GM21619 (cell line): ENCODE data around the gene BYSL.

Experiments used
- ATAC-seq: cut with Tn5 transposase; IDR thresholded peaks from one replicate; pipeline ENCODE4 v1.9.1; 2021; ENCODE audit not compliant: unreplicated experiment

Gene BYSL

DNA sequence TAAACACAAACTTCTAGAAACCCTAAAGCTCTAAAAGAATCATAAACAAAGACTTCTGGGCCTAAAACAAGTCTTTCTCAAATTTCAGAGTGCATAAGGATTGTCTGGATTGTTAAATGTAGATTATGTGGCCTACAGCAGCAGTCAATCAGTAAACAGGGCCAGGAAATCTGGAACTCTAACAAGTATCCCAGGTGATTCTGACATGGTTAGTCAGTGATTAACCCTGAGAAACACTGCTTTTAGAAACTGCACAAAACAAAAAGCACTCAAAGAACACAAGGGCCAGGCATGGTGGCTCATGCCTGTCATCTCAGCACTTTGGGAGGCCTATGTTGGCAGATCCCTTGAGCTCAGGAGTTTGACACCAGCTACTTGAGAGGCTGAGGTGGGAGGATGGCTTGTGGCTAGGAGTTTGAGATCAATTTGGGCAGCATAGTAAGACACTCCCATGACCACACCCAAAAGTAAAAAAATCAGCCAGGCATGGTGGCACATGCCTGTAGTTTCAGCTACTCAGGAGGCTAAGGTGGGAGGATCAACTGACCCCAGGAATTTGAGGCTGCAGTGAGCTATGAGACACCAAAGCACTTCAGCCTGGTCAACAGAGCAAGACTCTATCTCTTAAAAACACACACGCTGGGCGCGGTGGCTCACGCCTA, 6.3 kb upstream of the BYSL start:
- no peak for ATAC-seq

GRCh38 chr6:41917528-41917927, 3.8 kb upstream of the BYSL start:
- no peak for ATAC-seq

DNA sequence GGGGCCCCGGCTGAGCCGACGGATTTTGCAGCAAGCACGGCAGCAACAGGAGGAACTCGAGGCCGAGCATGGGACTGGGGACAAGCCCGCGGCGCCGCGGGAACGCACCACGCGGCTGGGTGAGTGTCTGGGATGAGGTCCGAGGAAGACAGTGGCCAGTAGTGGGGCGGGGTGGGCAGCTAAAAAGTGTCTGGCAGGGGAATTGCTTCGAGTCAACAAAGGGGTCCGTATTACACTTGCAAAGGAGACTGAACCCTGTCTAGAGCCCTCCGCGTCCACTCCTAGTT, 356 bp downstream of the BYSL start:
- ATAC-seq = no peak

DNA sequence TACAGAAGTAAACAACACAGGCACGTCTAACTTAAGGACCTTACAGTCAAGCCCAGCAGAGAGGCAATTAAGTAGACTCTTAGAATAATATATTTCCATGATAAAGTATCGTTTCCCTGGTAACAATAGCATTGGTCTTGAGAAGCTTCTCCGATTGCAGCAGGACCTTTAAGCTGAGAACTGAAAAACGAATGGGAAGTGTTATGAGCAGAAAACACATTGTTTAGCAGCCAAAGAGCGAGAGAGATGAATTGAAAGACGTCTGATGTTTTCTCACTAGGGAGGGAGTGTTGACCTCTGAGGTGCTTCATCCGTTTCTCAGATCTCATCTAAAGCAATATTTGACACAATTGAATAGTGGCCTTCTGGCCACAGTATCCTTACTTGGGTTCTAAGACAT, 855 bp downstream of the BYSL start:
- ATAC-seq = no peak

- no peak for ATAC-seq
Measured at GRCh38 chr6:41927253-41927652, 6.0 kb downstream of the BYSL start.

DNA sequence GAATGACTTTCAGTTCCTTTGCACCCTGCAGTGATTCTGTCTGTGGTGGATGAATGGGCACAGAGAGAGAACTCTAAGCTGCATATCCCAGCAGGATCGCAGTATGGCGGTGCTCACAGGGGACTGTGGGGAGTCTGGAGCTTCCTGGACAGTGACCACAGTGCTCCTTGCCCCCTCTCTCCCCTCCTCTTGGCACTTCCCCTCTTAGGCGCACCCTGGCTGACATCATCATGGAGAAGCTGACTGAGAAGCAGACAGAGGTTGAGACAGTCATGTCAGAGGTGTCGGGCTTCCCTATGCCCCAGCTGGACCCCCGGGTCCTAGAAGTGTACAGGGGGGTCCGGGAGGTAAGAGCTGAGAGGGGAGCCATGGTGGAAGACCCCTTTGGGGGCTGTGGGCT, 8.6 kb downstream of the BYSL start:
- ATAC-seq = no peak

GRCh38 chr6:41931792-41932191, 10.5 kb downstream of the BYSL start:
- ATAC-seq = no peak

DNA sequence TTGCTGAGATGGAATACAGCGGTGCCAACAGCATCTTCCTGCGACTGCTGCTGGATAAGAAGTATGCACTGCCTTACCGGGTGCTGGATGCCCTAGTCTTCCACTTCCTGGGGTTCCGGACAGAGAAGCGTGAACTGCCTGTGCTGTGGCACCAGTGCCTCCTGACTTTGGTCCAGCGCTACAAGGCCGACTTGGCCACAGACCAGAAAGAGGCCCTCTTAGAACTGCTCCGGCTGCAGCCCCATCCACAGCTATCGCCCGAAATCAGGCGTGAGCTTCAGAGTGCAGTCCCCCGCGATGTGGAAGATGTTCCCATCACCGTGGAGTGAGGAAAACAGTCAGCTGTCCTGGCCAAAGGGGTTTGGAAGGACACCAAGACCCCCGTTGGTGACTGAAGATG, 11.1 kb downstream of the BYSL start:
- no peak for ATAC-seq

DNA sequence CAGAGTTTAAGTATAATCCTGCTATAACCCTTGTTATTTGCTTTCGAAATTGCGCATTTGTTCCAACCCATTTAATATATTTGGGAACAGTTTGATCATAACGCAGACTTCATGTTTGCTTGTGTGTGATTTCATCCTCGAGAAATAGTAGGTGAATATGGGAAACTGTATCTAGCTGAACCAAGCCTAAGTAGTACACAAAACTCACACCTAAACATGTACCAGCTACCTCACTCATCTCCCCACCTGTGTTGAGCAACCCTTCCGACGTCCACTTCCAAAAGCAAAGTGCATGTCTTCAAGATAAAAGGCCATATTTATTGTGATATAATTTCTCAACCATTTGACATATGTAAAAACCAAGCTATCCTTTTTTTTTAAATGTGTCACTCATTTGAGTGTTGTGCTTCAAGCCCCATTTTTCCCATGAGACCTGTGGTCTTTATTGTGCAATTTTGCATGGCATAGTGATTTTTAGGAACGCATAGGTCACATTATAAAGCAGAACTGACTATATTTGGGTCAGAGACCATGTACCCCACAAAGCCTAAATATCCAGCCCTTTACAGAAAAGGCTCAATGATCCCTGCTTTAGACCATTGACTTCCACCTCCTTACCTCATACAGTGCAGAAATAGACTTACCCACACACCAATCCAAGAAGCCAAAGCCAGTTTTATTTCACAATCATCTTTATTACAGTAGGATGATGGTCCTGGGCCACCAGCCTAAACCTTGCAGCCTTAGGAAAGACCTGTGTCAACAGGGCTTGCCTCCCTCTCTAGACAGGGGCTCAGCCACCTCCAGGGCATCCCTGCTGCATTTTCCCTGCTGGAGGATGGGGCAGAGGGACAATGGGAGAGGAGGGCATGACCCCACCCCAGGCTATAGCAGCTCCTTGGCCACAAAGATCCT, 13.2 kb downstream of the BYSL start:
- ATAC-seq = no peak

GRCh38 chr6:41935193-41935574, 13.9 kb downstream of the BYSL start:
- ATAC-seq = no peak

DNA sequence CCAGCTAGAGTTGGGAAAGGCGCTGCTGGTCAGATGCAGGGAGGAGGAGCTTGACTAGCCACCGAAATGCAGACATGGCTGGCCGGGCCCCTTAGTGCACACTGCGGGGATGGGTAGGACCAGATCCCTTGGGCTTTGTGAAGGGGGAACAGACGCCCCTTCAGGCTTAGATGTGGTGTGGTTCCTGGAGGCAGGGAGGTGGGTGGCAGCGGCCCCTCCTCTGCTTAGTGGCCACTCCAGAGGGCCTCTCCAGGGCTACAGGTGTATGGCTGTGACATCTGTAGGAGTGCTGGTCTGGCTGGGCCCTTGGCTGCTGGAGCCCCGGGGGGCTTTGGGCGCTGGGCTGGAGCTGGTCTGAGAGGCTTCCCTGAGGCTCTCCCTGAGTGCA, 14.4 kb downstream of the BYSL start:
- ATAC-seq = no peak

GRCh38 chr6:41936073-41936837, 15.0 kb downstream of the BYSL start:
- peak; percentile 48 for ATAC-seq

- ATAC-seq = no peak
Measured at GRCh38 chr6:41937472-41937860, 16.2 kb downstream of the BYSL start.

GRCh38 chr6:41937861-41938574, 16.7 kb downstream of the BYSL start:
- ATAC-seq = no peak

- ATAC-seq = no peak
Measured at GRCh38 chr6:41938590-41939175, 17.4 kb downstream of the BYSL start.

DNA sequence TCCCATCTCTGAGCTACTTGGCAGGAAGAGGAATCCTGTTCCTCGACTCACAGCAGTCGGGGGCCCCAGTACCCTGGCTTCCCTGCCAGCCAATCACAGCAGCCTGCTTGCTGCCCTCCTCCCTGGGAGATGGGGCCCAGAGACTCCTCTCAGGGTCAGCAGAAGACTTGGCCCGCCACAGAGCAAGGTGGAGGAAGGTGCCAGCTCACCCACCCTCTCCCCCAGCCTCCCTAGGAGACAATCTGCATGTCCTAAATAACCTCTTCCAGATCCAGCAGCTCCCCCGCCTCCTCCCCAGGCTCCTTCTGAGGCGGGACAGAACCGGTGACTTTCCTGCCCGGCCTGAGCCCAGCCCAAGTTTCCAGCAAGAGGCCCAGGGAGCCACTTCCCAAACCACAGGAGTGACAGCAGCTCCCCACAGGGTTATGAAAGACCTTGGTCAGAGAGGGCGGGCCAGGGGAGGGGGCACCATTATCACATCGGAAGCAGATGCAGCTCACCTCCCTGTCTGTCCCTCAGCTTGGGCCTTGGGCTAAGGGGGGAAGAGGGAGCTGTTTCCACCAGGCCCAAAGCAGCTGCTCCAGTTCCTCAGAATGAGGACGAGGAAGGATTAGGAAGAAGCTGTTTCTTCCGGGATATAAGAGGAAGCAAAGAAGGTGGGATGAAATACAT, 18.0 kb downstream of the BYSL start:
- ATAC-seq = no peak

DNA sequence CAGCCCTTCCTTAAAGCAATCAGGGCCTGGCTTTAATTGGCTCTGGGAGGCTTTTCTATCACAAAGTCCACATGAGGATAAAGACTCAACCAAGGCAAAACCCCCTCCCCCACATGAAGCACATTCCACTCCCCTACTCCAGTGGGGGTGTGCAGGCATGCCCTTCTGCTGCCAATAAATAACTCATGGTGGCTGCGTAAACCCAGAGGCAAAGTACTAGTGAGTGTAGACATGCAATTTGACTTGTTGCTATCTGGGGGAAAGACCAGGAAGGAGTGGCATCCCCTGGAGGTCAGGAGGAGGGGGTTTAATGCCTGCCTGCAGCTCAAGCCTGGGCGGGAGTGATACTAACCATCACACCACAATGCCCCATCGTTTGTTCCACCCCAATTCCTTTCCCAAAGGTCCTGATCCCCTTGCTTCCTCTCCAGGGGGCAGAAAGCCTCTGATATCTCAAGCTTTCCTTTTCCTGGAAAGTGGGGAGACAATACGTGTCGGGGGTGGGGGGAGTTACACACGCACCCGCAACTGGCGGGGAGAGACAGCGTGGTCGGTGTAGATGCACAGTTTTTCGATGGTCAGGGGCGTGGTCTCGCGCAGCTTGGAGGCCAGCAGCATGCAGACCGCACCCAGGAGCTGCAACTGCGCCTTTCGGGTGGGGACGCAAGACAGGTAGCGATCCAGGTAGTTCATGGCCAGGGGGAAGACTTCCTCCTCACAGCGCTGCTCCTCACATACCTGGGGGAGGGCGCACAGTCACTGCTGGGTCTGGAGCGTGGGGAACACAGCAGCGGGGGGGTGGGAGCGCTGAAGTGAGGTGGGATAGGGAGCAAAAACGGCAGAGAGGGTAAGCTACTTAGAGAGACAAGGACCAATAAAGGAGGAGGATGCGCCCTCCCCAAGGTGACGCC, 18.8 kb downstream of the BYSL start:
- ATAC-seq = no peak

DNA sequence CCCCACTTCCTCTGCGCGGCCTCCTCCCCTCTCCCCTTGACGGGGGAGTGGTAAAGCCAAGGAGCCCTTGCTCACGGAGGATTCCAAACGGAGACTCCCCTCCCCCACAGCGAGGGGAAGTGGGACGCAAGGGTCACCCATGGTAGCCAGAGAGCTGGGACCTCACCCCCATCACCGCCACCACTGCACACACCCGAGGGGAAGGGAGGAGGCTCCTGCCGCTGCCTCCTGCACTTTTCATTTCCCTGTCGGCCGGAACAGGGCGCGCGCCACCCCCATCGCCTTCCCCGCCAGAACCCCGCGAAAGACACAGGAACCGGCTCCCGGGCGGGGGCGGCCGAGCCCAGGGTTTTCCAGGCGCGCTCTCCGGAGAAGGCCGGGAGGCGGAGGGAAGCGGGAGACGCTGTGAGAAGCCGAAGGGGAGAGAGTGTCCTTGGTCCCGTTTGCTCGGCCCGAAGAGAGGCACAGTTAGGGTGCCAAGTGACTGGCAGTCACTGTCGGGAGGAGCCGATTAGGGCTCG, 19.5 kb downstream of the BYSL start:
- ATAC-seq = no peak
